ENCODE data around the gene RHBDL3.
"Not testable (repeated sequence)": the region's sequence is repeated elsewhere in the genome, so short reads cannot be mapped to it uniquely, and the experiment has no call there.

Gene RHBDL3

DNA sequence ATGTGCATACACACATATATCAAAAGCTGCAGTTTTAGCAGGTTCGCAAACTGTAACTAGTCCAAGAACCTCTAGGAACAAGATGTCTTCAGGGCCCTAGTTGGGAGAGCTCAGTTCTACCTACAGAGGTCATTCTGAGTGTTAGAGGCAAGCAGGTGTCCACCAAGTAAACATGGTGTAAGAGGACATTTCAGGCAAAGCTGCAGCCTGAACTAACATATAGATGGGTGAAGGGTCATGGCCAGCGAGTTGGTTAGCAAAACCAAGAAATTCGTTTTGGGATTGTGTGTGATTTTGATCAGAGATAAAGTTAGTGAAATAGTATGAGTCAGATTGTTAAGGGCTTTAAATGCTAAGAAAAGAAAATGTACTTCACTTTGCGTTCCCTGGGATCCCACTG is 51.7 kb downstream of the RHBDL3 start:
- Histone ChIP-seq H3K27me3 (ENCODE audit: insufficient read depth, low read length, poor library complexity) (no peaks in the 10 kb centered on the region), H3K36me3 (ENCODE audit: insufficient read depth, low read length) (no peaks in the 10 kb centered on the region), H3K79me2 (ENCODE audit: insufficient read depth, low read length) (no peaks in the 10 kb centered on the region), H3K4me1 (ENCODE audit: insufficient read depth, low read length) (no peaks in the 10 kb centered on the region), H2AFZ (ENCODE audit: low read depth, low read length) (no peak overlapping the region), H3K9ac (ENCODE audit: low read depth, low read length) (no peak overlapping the region), H3K4me2 (ENCODE audit: insufficient read depth, low read length) (no peak overlapping the region), H3K9me3 (ENCODE audit: insufficient read depth, low read length, severe bottlenecking) (no peaks in the 10 kb centered on the region), H3K4me3 (ENCODE audit: low read depth in 1 of 2, low read length in 2 of 2) (no peak overlapping the region), H4K20me1 (ENCODE audit: insufficient read depth, low read length) (no peaks in the 10 kb centered on the region), H3K27ac (ENCODE audit: low read length) (no peak overlapping the region)
- DNase-seq (no peak), ATAC-seq (ENCODE audit: insufficient read depth, low read depth) (no peak)
- no peak for TF ChIP-seq EZH2 (IDR thresholded peaks at IDR 0.05; ENCODE audit: borderline replicate concordance, low read depth, low read length, severe bottlenecking)
- TF ChIP-seq, protein P1, sequence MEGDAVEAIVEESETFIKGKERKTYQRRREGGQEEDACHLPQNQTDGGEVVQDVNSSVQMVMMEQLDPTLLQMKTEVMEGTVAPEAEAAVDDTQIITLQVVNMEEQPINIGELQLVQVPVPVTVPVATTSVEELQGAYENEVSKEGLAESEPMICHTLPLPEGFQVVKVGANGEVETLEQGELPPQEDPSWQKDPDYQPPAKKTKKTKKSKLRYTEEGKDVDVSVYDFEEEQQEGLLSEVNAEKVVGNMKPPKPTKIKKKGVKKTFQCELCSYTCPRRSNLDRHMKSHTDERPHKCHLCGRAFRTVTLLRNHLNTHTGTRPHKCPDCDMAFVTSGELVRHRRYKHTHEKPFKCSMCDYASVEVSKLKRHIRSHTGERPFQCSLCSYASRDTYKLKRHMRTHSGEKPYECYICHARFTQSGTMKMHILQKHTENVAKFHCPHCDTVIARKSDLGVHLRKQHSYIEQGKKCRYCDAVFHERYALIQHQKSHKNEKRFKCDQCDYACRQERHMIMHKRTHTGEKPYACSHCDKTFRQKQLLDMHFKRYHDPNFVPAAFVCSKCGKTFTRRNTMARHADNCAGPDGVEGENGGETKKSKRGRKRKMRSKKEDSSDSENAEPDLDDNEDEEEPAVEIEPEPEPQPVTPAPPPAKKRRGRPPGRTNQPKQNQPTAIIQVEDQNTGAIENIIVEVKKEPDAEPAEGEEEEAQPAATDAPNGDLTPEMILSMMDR (IDR thresholded peaks at IDR 0.05; ENCODE audit: borderline replicate concordance, extremely low read depth, low read length, poor library complexity, severe bottlenecking) = no peak

DNA sequence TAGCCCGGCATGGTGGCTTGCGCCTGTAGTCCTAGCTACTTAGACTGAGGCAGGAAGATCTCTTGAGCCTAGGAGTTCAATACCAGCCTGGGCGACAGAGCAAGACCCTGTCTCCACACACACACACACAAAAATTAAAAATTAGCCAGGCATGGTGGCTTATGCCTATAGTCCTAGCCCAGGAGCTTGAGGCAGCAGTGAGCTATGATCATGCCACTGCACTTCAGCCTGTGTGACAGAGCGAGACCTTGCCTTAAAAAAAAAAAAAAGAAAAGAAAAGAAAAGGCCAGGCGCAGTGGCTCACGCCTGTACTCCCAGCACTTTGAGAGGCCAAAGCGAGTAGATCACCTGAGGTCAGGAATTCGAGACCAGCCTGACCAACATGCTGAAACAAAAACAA is 52.4 kb downstream of the RHBDL3 start:
- Histone ChIP-seq H3K9ac (ENCODE audit: low read depth, low read length) (no peak overlapping the region), H3K36me3 (ENCODE audit: insufficient read depth, low read length) (no peaks in the 10 kb centered on the region), H4K20me1 (ENCODE audit: insufficient read depth, low read length) (no peaks in the 10 kb centered on the region), H2AFZ (ENCODE audit: low read depth, low read length) (no peak overlapping the region), H3K27ac (ENCODE audit: low read length) (no peak overlapping the region), H3K27me3 (ENCODE audit: insufficient read depth, low read length, poor library complexity) (no peaks in the 10 kb centered on the region), H3K79me2 (ENCODE audit: insufficient read depth, low read length) (no peaks in the 10 kb centered on the region), H3K9me3 (ENCODE audit: insufficient read depth, low read length, severe bottlenecking) (no peaks in the 10 kb centered on the region), H3K4me3 (ENCODE audit: low read depth in 1 of 2, low read length in 2 of 2) (no peak overlapping the region), H3K4me2 (ENCODE audit: insufficient read depth, low read length) (no peak overlapping the region), H3K4me1 (ENCODE audit: insufficient read depth, low read length) (no peaks in the 10 kb centered on the region)
- DNase-seq (no peak), ATAC-seq (ENCODE audit: insufficient read depth, low read depth) (no peak)
- TF ChIP-seq, protein P1 (IDR thresholded peaks at IDR 0.05; ENCODE audit: borderline replicate concordance, extremely low read depth, low read length, poor library complexity, severe bottlenecking) = no peak
- TF ChIP-seq EZH2 (IDR thresholded peaks at IDR 0.05; ENCODE audit: borderline replicate concordance, low read depth, low read length, severe bottlenecking) = no peak

DNA sequence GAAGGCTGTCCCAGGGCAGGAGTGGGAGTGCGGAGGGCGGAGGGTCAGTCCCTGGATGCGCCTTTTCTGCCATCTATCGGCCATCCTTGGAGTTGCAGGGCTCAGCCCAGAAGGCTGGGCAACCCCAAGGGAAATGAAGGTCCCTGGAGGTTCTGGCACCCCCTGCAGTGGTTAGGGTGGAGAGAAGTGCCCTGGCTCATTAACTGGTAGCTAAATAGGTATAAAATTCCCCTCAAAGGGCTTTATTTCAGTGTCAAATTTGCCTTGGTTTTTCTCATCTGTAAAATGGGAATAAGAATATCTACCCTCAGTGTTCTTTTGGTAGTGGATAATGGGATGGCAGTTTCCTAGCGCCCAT is 53.9 kb downstream of the RHBDL3 start:
- Histone ChIP-seq H3K9me3 (ENCODE audit: insufficient read depth, low read length, severe bottlenecking) (no peaks in the 10 kb centered on the region), H3K79me2 (ENCODE audit: insufficient read depth, low read length) (no peaks in the 10 kb centered on the region), H3K36me3 (ENCODE audit: insufficient read depth, low read length) (no peaks in the 10 kb centered on the region), H3K27ac (ENCODE audit: low read length) (no peak overlapping the region), H3K4me2 (ENCODE audit: insufficient read depth, low read length) (no peak overlapping the region), H3K4me1 (ENCODE audit: insufficient read depth, low read length) (no peaks in the 10 kb centered on the region), H3K9ac (ENCODE audit: low read depth, low read length) (no peak overlapping the region), H3K4me3 (ENCODE audit: low read depth in 1 of 2, low read length in 2 of 2) (no peak overlapping the region), H2AFZ (ENCODE audit: low read depth, low read length) (no peak overlapping the region), H3K27me3 (ENCODE audit: insufficient read depth, low read length, poor library complexity) (no peaks in the 10 kb centered on the region), H4K20me1 (ENCODE audit: insufficient read depth, low read length) (no peaks in the 10 kb centered on the region)
- ATAC-seq (ENCODE audit: insufficient read depth, low read depth) = peak; percentile 96
- peak; percentile 78 for DNase-seq
- no peak for TF ChIP-seq EZH2 (IDR thresholded peaks at IDR 0.05; ENCODE audit: borderline replicate concordance, low read depth, low read length, severe bottlenecking)
- TF ChIP-seq, protein P1 (IDR thresholded peaks at IDR 0.05; ENCODE audit: borderline replicate concordance, extremely low read depth, low read length, poor library complexity, severe bottlenecking) = peak; percentile 95

DNA sequence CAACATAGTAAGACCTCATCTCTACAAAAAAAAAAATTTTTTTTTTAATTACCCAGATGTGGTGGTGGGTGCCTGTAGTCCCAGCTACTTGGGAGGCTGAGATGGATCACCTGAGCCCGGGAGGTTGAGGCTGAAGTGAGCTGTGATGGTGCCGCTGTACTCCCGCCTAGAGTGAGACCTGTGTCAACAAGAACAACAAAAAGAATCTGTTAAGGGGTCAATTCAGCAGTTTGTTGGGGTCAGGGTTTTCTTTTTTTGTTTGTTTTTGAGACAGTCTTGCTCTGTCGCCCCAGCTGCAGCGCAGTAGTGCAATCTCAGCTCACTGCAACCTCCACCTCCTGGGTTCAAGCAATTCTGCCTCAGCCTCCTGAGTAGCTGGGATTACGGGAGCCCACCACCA is 54.4 kb downstream of the RHBDL3 start:
- not testable (repeated sequence) for H4K20me1 ChIP-seq (ENCODE audit: insufficient read depth, low read length); H3K9ac ChIP-seq (ENCODE audit: low read depth, low read length); H3K36me3 ChIP-seq (ENCODE audit: insufficient read depth, low read length); H3K4me2 ChIP-seq (ENCODE audit: insufficient read depth, low read length); H3K27me3 ChIP-seq (ENCODE audit: insufficient read depth, low read length, poor library complexity); H3K4me3 ChIP-seq (ENCODE audit: low read depth in 1 of 2, low read length in 2 of 2); H3K9me3 ChIP-seq (ENCODE audit: insufficient read depth, low read length, severe bottlenecking); H2AFZ ChIP-seq (ENCODE audit: low read depth, low read length); ATAC-seq (ENCODE audit: insufficient read depth, low read depth); H3K79me2 ChIP-seq (ENCODE audit: insufficient read depth, low read length); DNase-seq; H3K27ac ChIP-seq (ENCODE audit: low read length); H3K4me1 ChIP-seq (ENCODE audit: insufficient read depth, low read length)

Data from DND-41 (cell line).